Neuron (in vitro differentiated cells): ENCODE results near the gene SDF2.
A peak's percentile ranks its signal among the peaks of the same experiment; 100 is the strongest.
"Not testable (repeated sequence)": the region's sequence is repeated elsewhere in the genome, so short reads cannot be mapped to it uniquely, and the experiment has no call there.

ENCODE experiments used
- H2AFZ ChIP-seq: one replicate; pipeline ENCODE4 v1.6.1; 2013; ENCODE audit warnings: low read depth, mild to moderate bottlenecking, inconsistent platforms, low read length, moderate library complexity
- H3K27me3 ChIP-seq: one replicate; pipeline ENCODE4 v1.6.1; 2013; ENCODE audit warnings: low read length; ENCODE audit not compliant: insufficient read depth
- H3K36me3 ChIP-seq: one replicate; pipeline ENCODE4 v1.6.1; 2013; ENCODE audit warnings: low read length; ENCODE audit not compliant: insufficient read depth
- H3K4me1 ChIP-seq: one replicate; pipeline ENCODE4 v1.6.1; 2013; ENCODE audit warnings: low read length; ENCODE audit not compliant: insufficient read depth
- H3K4me3 ChIP-seq: 2 replicates; pipeline ENCODE4 v1.5.1; 2013; ENCODE audit warnings: mild to moderate bottlenecking, low read length, moderate library complexity
- H3K9me3 ChIP-seq: one replicate; pipeline ENCODE4 v1.6.1; 2013; ENCODE audit warnings: low read length

SDF2 gene

GRCh38 chr17:28665994-28666393, 4.3 kb upstream of the SDF2 start:
- Histone ChIP-seq H3K27me3 (no peaks in the 10 kb centered on the region), H2AFZ (no peak overlapping the region), H3K36me3 (peaks cover 31% of the 10 kb centered on the region), H3K4me1 (peaks cover 21% of the 10 kb centered on the region), H3K9me3 (no peaks in the 10 kb centered on the region), H3K4me3 (no peak overlapping the region)

GRCh38 chr17:28663723-28664122, 2.0 kb upstream of the SDF2 start:
- H3K4me1 ChIP-seq: peaks cover 23% of the 10 kb centered on the region
- no peaks in the 10 kb centered on the region for H3K27me3 ChIP-seq
- peaks cover 2% of the 10 kb centered on the region for H3K9me3 ChIP-seq
- H2AFZ ChIP-seq: no peak overlapping the region
- peaks cover 22% of the 10 kb centered on the region for H3K36me3 ChIP-seq
- H3K4me3 ChIP-seq: no peak overlapping the region

DNA sequence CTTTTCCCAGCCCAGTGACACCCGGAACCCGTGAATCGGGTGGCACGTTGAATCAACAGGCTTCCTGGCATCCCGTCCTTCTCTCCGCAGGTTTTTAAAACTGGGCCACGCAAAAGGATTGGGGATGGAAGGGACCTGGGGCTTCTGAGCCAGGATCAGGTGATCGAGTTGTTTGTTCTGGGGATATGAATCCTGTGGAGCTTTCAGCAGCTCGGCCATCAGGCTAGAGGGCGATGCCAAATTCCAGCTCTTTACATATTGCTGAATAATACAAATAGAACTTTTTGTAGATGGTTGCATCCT, 772 bp upstream of the SDF2 start:
- Histone ChIP-seq H3K4me1 (peaks cover 12% of the 10 kb centered on the region), H2AFZ (peak overlapping the region; percentile 87), H3K4me3 (peak overlapping the region; percentile 83), H3K36me3 (peaks cover 23% of the 10 kb centered on the region), H3K9me3 (peaks cover 4% of the 10 kb centered on the region), H3K27me3 (no peaks in the 10 kb centered on the region)

DNA sequence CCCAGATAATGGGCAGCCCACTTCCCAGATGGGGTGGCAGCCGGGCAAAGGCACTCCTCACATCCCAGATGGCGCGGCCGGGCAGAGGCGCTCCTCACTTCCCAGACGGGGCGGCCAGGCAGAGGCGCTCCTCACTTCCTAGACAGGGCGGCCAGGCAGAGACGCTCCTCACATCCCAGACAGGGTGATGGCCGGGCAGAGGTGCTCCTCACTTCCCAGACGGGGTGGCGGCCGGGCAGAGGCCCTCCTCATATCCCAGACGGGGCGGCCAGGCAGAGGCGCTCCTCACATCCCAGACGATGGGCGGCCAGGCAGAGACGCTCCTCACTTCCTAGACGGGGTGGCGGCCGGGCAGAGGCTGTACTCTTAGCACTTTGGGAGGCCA, 2.2 kb downstream of the SDF2 start:
- Histone ChIP-seq H3K36me3 (peaks cover 24% of the 10 kb centered on the region), H3K4me1 (peaks cover 11% of the 10 kb centered on the region)
- not testable (repeated sequence) for H3K9me3 ChIP-seq, H3K4me3 ChIP-seq, H3K27me3 ChIP-seq, H2AFZ ChIP-seq

DNA sequence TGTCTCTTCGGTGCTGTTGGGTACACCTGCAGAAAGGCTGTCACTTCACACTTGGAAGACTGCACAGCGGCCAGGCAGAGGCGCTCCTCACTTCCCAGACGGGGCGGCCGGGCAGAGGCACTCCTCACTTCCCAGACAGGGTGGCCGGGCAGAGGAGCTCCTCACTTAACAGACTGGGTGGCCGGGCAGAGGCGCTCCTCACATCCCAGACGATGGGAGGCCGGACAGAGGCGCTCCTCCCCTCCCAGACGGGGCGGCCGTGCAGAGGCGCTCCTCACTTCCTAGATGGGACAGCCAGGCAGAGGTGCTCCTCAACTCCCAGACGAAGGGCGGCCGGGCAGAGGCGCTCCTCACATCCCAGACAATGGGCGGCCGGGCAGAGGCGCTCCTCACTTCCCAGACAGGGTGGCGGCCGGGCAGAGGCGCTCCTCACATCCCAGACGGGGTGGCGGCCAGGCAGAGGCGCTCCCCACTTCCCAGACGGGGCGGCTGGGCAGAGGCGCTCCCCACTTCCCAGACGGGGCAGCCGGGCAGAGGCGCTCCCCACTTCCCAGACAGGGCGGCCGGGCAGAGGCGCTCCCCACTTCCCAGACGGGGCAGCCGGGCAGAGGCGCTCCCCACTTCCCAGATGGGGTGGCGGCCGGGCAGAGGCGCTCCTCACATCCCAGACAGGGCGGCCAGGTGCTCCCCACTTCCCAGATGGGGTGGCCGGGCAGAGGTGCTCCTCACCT, 2.8 kb downstream of the SDF2 start:
- peaks cover 23% of the 10 kb centered on the region for H3K36me3 ChIP-seq
- H3K27me3 ChIP-seq, H3K4me3 ChIP-seq, H2AFZ ChIP-seq, H3K9me3 ChIP-seq: not testable (repeated sequence)
- peaks cover 11% of the 10 kb centered on the region for H3K4me1 ChIP-seq

- H3K4me3 ChIP-seq, H2AFZ ChIP-seq, H3K4me1 ChIP-seq, H3K27me3 ChIP-seq, H3K9me3 ChIP-seq: not testable (repeated sequence)
- H3K36me3 ChIP-seq: peaks cover 26% of the 10 kb centered on the region
Observed at GRCh38 chr17:28658342-28658741, 3.4 kb downstream of the SDF2 start.

- peaks cover 4% of the 10 kb centered on the region for H3K9me3 ChIP-seq
- peaks cover 31% of the 10 kb centered on the region for H3K36me3 ChIP-seq
- H2AFZ ChIP-seq: no peak overlapping the region
- peaks cover 4% of the 10 kb centered on the region for H3K4me1 ChIP-seq
- no peaks in the 10 kb centered on the region for H3K27me3 ChIP-seq
- no peak overlapping the region for H3K4me3 ChIP-seq
Observed at GRCh38 chr17:28657756-28658155, 4.0 kb downstream of the SDF2 start.

GRCh38 chr17:28655160-28655559, 6.5 kb downstream of the SDF2 start:
- Histone ChIP-seq H3K9me3 (peaks cover 4% of the 10 kb centered on the region), H3K4me1 (no peaks in the 10 kb centered on the region), H2AFZ (no peak overlapping the region), H3K36me3 (peaks cover 46% of the 10 kb centered on the region), H3K27me3 (no peaks in the 10 kb centered on the region), H3K4me3 (no peak overlapping the region)

DNA sequence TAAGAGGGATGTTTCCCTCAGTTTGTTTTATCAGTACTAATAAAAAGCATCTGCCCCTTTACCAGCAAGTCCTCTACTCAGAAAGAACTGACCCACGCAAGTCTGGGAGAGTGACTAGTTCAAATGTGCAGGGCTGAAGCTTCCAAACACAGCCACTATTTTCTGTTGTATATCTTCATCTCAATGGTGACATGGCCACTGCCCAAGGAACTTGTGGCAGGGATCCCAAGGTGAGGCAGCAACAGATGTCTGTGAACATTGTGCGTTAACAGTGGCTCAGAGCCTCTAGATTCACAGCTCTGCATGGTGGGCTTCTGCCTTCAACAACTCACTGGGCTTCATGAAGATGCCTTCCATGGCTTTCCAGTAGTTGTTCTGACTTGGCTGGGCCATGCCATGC, 13.0 kb downstream of the SDF2 start:
- Histone ChIP-seq H2AFZ (no peak overlapping the region), H3K4me1 (peaks cover 9% of the 10 kb centered on the region), H3K9me3 (no peaks in the 10 kb centered on the region), H3K4me3 (no peak overlapping the region), H3K36me3 (peaks cover 37% of the 10 kb centered on the region), H3K27me3 (no peaks in the 10 kb centered on the region)

DNA sequence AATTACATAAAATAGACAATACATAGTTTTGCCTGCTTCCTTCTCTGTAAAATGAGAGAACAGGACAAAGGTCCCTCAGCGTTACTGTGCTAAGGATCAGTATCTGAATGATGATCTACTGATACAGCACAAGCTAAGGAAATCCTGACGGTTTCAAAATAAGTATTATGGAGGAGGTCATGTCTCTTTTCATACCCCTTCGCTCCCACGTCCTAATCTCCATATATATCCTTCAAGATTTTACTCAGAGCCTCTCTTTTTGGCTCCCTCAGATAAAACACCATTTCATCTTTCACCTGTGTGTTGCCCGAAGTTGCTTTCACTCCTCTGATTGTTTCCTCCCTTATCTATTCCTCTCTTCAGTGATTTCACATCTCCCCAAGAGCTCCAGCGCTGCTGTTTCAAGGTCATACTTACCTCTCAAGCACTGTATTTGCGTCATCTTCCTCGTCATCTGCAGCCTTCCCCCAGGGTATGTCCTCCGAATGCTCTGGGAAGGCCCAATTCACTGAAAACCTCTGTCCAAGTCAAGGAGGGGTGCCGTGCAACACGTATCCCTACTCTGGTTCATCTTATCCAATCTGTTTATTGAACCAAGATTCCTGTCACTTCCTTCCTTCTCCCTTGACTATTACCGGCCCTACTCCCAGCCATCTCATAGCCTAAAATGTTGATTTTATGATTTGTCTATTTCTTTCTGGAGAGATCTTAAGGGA, 15.5 kb downstream of the SDF2 start:
- Histone ChIP-seq H3K9me3 (no peaks in the 10 kb centered on the region), H3K4me1 (peaks cover 15% of the 10 kb centered on the region), H3K36me3 (peaks cover 46% of the 10 kb centered on the region), H3K27me3 (no peaks in the 10 kb centered on the region), H2AFZ (no peak overlapping the region), H3K4me3 (no peak overlapping the region)

DNA sequence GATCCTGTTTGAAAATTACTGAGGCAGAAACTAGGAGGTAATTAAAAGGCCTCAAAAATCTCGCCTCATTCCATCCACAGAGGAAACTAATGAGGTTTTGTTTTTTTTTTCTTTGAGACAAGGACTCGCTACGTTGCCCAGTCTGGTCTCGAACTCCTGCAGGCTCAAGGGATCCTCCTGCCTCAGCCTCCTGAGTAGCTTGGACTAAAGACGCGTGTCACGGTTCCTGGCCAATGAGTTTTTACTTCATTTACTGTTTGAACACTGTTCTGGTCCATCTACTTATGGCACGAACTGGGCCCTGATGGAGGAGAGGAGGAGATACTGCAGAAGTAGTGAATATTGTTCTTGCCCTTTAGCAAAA, 16.1 kb downstream of the SDF2 start:
- Histone ChIP-seq H2AFZ (peak overlapping the region; percentile 73), H3K4me1 (peaks cover 15% of the 10 kb centered on the region), H3K9me3 (no peaks in the 10 kb centered on the region), H3K27me3 (no peaks in the 10 kb centered on the region), H3K36me3 (peaks cover 46% of the 10 kb centered on the region), H3K4me3 (peak overlapping the region; percentile 95)

DNA sequence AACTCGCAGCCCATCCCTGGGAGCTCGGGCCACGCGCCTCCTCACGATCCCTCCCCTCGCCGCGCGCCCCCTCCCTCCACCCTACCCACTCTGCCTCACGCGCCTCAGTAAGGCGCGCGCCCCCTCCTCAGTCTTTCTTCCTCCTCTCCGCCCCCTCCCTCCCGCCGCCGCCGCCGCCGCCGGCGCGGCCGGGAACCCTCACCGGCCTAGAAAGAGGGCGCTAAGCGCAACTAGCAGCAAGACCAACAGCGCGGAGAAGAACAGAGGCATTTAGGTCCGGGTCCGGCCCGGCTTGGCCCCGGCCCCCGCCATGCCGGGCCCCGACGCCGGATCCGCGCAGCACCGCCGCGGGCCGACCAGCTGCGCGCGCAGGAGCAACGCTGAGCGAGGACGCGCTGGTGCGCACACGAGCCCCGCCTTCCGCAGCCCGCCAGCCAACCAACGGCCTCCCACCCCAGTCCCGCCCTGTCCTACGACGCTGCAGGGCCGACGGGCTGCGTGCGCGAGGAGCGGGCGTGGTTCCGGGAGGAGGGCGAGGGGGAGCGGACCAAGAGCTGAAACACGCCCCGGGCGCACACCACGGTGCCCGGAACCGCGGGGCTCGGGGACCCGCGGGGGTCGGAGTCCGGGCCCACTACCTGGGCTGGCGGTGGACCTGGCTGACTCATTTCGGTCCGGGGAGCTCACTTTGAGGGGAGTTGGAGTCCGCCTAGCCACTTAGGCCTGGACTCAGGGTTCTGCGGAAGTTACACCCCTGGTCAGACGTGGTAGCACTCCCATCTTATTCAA, 16.7 kb downstream of the SDF2 start, which contains the start of gene BLTP2:
TSS of gene BLTP2 (minus strand) at position 372 of the 789 bp plus-strand sequence. CDS start at position 270, 102 bp downstream.
- Histone ChIP-seq H3K27me3 (no peaks in the 10 kb centered on the region), H3K4me1 (peaks cover 15% of the 10 kb centered on the region), H3K36me3 (peaks cover 47% of the 10 kb centered on the region), H3K4me3 (peak within 1 kb of the TSS; percentile 95), H2AFZ (peak within 1 kb of the TSS; percentile 73), H3K9me3 (no peaks in the 10 kb centered on the region)
